ENCODE measurements around the gene SAMD15.
"Not testable (repeated sequence)": the region's sequence is repeated elsewhere in the genome, so short reads cannot be mapped to it uniquely, and the experiment has no call there.

Gene SAMD15

GRCh38 chr14:77376771-77377501 is at the start of gene SAMD15, which contains the start of gene TMED8:
SAMD15 (plus strand) TSS chr14:77377379; CDS start chr14:77377419, 40 bp downstream.
TMED8 (minus strand) TSS chr14:77377094; CDS start chr14:77377053, 41 bp downstream.
- DNase-seq (ENCODE audit: low read depth, low spot score), result peak; percentile 50

GRCh38 chr14:77329872-77330271 is 47.3 kb upstream of the SAMD15 start:
- no peak for DNase-seq (ENCODE audit: low read depth, low spot score)

- DNase-seq (ENCODE audit: low read depth, low spot score), result no peak
Observed at GRCh38 chr14:77335576-77335975, 41.6 kb upstream of the SAMD15 start.

GRCh38 chr14:77337255-77337654 is 39.9 kb upstream of the SAMD15 start:
- not testable (repeated sequence) for DNase-seq (ENCODE audit: low read depth, low spot score)

- DNase-seq (ENCODE audit: low read depth, low spot score), result no peak
Observed at GRCh38 chr14:77337880-77338279, 39.3 kb upstream of the SAMD15 start.

- no peak for DNase-seq (ENCODE audit: low read depth, low spot score)
Observed at GRCh38 chr14:77338302-77338701, 38.9 kb upstream of the SAMD15 start.

- DNase-seq (ENCODE audit: low read depth, low spot score), result no peak
Observed at GRCh38 chr14:77339407-77339806, 37.8 kb upstream of the SAMD15 start.

GRCh38 chr14:77340389-77340788 is 36.8 kb upstream of the SAMD15 start:
- DNase-seq (ENCODE audit: low read depth, low spot score), result no peak

- no peak for DNase-seq (ENCODE audit: low read depth, low spot score)
Observed at GRCh38 chr14:77342726-77343397, 34.3 kb upstream of the SAMD15 start.

GRCh38 chr14:77343662-77344061 is 33.5 kb upstream of the SAMD15 start:
- no peak for DNase-seq (ENCODE audit: low read depth, low spot score)

GRCh38 chr14:77344377-77344996 is 32.7 kb upstream of the SAMD15 start:
- no peak for DNase-seq (ENCODE audit: low read depth, low spot score)

- DNase-seq (ENCODE audit: low read depth, low spot score), result no peak
Observed at GRCh38 chr14:77346495-77346894, 30.7 kb upstream of the SAMD15 start.

- DNase-seq (ENCODE audit: low read depth, low spot score), result no peak
Observed at GRCh38 chr14:77347751-77348150, 29.4 kb upstream of the SAMD15 start.

GRCh38 chr14:77353469-77354141 is 23.6 kb upstream of the SAMD15 start:
- no peak for DNase-seq (ENCODE audit: low read depth, low spot score)

- no peak for DNase-seq (ENCODE audit: low read depth, low spot score)
Observed at GRCh38 chr14:77355811-77356210, 21.4 kb upstream of the SAMD15 start.

- no peak for DNase-seq (ENCODE audit: low read depth, low spot score)
Observed at GRCh38 chr14:77356899-77357298, 20.3 kb upstream of the SAMD15 start.

GRCh38 chr14:77359626-77360025 is 17.6 kb upstream of the SAMD15 start:
- DNase-seq (ENCODE audit: low read depth, low spot score), result no peak

GRCh38 chr14:77364146-77364545 is 13.0 kb upstream of the SAMD15 start:
- DNase-seq (ENCODE audit: low read depth, low spot score), result no peak

- no peak for DNase-seq (ENCODE audit: low read depth, low spot score)
Observed at GRCh38 chr14:77369285-77369684, 7.9 kb upstream of the SAMD15 start.

GRCh38 chr14:77372304-77372841 is 4.8 kb upstream of the SAMD15 start:
- DNase-seq (ENCODE audit: low read depth, low spot score), result no peak

GRCh38 chr14:77375164-77375950 is 1.8 kb upstream of the SAMD15 start:
- no peak for DNase-seq (ENCODE audit: low read depth, low spot score)
